SK-N-SH treated with all-trans-retinoic acid at 6 μM for 48 hours (cell line): ENCODE data around the gene SEMA4D.

Source experiments
- ATAC-seq: fragments of 200-7000 bp; cut with Tn5 transposase; 3 replicates; pipeline ENCODE4 v1.9.1; 2020; ENCODE audit warnings: mild to moderate bottlenecking, moderate library complexity
- BACH2 ChIP-seq: fragments of 250-450 bp; sonication (Bioruptor Pico); IDR thresholded peaks from 2 replicates; pipeline ENCODE4 v1.9.0; 2021; ENCODE audit warnings: mild to moderate bottlenecking, borderline replicate concordance
- CSDC2 ChIP-seq: fragments of 250-450 bp; sonication (Bioruptor Pico); IDR thresholded peaks from 2 replicates; pipeline ENCODE4 v1.5.0; 2020; ENCODE audit warnings: mild to moderate bottlenecking, moderate library complexity
- ESRRG ChIP-seq: fragments of 250-450 bp; sonication (Bioruptor Pico); IDR thresholded peaks from 2 replicates; pipeline ENCODE4 v1.6.1; 2021; ENCODE audit warnings: mild to moderate bottlenecking
- GLIS3 ChIP-seq: fragments of 250-450 bp; sonication (Bioruptor Pico); IDR thresholded peaks from 2 replicates; pipeline ENCODE4 v1.5.0; 2020; ENCODE audit warnings: mild to moderate bottlenecking, moderate library complexity
- ISL1 ChIP-seq: fragments of 250-450 bp; sonication (Bioruptor Pico); IDR thresholded peaks from 2 replicates; pipeline ENCODE4 v2.1.2; 2022; ENCODE audit warnings: mild to moderate bottlenecking, moderate library complexity
- OSR1 ChIP-seq: fragments of 250-450 bp; sonication (Bioruptor Pico); IDR thresholded peaks from 2 replicates; pipeline ENCODE4 v1.8.0; 2022; ENCODE audit warnings: moderate library complexity, mild to moderate bottlenecking, inconsistent platforms
- PPARA ChIP-seq: fragments of 250-450 bp; sonication (Bioruptor Pico); IDR thresholded peaks from 2 replicates; pipeline ENCODE4 v1.5.0; 2020; ENCODE audit warnings: mild to moderate bottlenecking, borderline replicate concordance
- RARB ChIP-seq: fragments of 250-450 bp; sonication (Bioruptor Pico); IDR thresholded peaks from 2 replicates; pipeline ENCODE4 v1.8.0; 2021; ENCODE audit warnings: mild to moderate bottlenecking, moderate library complexity
- SNAI2 ChIP-seq: fragments of 250-450 bp; sonication (Bioruptor Pico); IDR thresholded peaks from 2 replicates; pipeline ENCODE4 v1.5.0; 2020; ENCODE audit warnings: mild to moderate bottlenecking, moderate library complexity
- TCF4 ChIP-seq: fragments of 250-450 bp; sonication (Bioruptor Pico); IDR thresholded peaks from 2 replicates; pipeline ENCODE4 v1.8.0; 2021; ENCODE audit warnings: mild to moderate bottlenecking, moderate library complexity, borderline replicate concordance
- TOX ChIP-seq: fragments of 250-450 bp; sonication (Bioruptor Pico); IDR thresholded peaks from 2 replicates; pipeline ENCODE4 v1.8.0; 2021; ENCODE audit warnings: mild to moderate bottlenecking, moderate library complexity, borderline replicate concordance
- ZC3H10 ChIP-seq: fragments of 250-450 bp; sonication (Bioruptor Pico); IDR thresholded peaks from 2 replicates; pipeline ENCODE4 v1.5.1; 2021; ENCODE audit warnings: mild to moderate bottlenecking, moderate library complexity
- ZFP3 ChIP-seq: fragments of 250-450 bp; sonication (Bioruptor Pico); IDR thresholded peaks from 2 replicates; pipeline ENCODE4 v1.5.0; 2020; ENCODE audit warnings: mild to moderate bottlenecking, moderate library complexity
- ZFP30 ChIP-seq: fragments of 450-650 bp; formaldehyde crosslinking; IDR thresholded peaks from 2 replicates; pipeline ENCODE4 v1.5.0; 2022; ENCODE audit warnings: mild to moderate bottlenecking, moderate library complexity
- ZNF565 ChIP-seq: fragments of 450-650 bp; formaldehyde crosslinking; conservative IDR thresholded peaks from 2 replicates; pipeline ENCODE4 v1.5.0; 2020; ENCODE audit warnings: low read depth, mild to moderate bottlenecking, moderate library complexity
- ZNF70 ChIP-seq: fragments of 450-650 bp; formaldehyde crosslinking; IDR thresholded peaks from 2 replicates; pipeline ENCODE4 v1.5.0; 2020; ENCODE audit warnings: mild to moderate bottlenecking, moderate library complexity
- ZNF8 ChIP-seq: fragments of 450-650 bp; formaldehyde crosslinking; IDR thresholded peaks from 2 replicates; pipeline ENCODE4 v1.5.0; 2020; ENCODE audit warnings: mild to moderate bottlenecking, moderate library complexity
- TF ChIP-seq, protein P1 (sequence below): fragments of 250-450 bp; sonication (Bioruptor Pico); IDR thresholded peaks from 2 replicates; pipeline ENCODE4 v1.8.0; 2020; ENCODE audit warnings: mild to moderate bottlenecking, moderate library complexity, borderline replicate concordance
- TF ChIP-seq, protein P2 (sequence below): fragments of 250-450 bp; sonication (Bioruptor Pico); IDR thresholded peaks from 2 replicates; pipeline ENCODE4 v1.5.1; 2021; ENCODE audit warnings: mild to moderate bottlenecking, moderate library complexity
- TF ChIP-seq, protein P3 (sequence below): fragments of 250-450 bp; sonication (Bioruptor Pico); IDR thresholded peaks from 2 replicates; pipeline ENCODE4 v1.8.0; 2021; ENCODE audit warnings: low read depth, mild to moderate bottlenecking, moderate library complexity, borderline replicate concordance
- TF ChIP-seq, protein P4 (sequence below): fragments of 250-450 bp; sonication (Bioruptor Pico); IDR thresholded peaks from 2 replicates; pipeline ENCODE4 v1.5.0; 2020; ENCODE audit warnings: mild to moderate bottlenecking, moderate library complexity
- TF ChIP-seq, protein P5 (sequence below): fragments of 250-450 bp; sonication (Bioruptor Pico); IDR thresholded peaks from 2 replicates; pipeline ENCODE4 v1.5.1; 2020; ENCODE audit warnings: low read depth, mild to moderate bottlenecking, moderate library complexity

Gene SEMA4D

DNA sequence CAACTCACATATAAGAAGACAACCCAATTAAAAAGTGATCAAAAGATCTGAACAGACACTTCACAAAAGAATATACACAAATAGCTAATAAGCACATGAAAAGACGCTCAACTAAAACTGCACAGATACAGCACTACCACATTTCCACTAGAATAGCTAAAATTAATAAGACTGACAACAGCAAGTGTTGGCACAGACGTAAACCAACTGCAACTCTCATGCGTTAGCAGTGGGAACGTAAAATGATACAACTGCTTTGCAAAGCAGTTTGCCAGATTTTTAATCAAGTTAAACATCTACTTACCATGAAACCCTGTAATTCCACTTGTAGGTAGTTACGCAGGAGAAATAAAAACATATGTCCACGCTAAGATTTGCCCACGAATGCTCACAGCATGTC is 9.0 kb downstream of the SEMA4D start:
- TF ChIP-seq BACH2 (CRISPR knock-in tag) (no peak), ZNF565 (no peak), CSDC2 (CRISPR knock-in tag) (no peak), ZNF70 (CRISPR knock-in tag) (no peak), PPARA (CRISPR knock-in tag) (no peak), GLIS3 (no peak), ZFP3 (CRISPR knock-in tag) (no peak), ZC3H10 (CRISPR knock-in tag) (no peak), OSR1 (CRISPR knock-in tag) (no peak), ZFP30 (CRISPR knock-in tag) (no peak), TOX (CRISPR knock-in tag) (no peak)
- TF ChIP-seq, protein P1, sequence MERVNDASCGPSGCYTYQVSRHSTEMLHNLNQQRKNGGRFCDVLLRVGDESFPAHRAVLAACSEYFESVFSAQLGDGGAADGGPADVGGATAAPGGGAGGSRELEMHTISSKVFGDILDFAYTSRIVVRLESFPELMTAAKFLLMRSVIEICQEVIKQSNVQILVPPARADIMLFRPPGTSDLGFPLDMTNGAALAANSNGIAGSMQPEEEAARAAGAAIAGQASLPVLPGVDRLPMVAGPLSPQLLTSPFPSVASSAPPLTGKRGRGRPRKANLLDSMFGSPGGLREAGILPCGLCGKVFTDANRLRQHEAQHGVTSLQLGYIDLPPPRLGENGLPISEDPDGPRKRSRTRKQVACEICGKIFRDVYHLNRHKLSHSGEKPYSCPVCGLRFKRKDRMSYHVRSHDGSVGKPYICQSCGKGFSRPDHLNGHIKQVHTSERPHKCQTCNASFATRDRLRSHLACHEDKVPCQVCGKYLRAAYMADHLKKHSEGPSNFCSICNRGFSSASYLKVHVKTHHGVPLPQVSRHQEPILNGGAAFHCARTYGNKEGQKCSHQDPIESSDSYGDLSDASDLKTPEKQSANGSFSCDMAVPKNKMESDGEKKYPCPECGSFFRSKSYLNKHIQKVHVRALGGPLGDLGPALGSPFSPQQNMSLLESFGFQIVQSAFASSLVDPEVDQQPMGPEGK (CRISPR knock-in tag): no peak
- TF ChIP-seq, protein P2, sequence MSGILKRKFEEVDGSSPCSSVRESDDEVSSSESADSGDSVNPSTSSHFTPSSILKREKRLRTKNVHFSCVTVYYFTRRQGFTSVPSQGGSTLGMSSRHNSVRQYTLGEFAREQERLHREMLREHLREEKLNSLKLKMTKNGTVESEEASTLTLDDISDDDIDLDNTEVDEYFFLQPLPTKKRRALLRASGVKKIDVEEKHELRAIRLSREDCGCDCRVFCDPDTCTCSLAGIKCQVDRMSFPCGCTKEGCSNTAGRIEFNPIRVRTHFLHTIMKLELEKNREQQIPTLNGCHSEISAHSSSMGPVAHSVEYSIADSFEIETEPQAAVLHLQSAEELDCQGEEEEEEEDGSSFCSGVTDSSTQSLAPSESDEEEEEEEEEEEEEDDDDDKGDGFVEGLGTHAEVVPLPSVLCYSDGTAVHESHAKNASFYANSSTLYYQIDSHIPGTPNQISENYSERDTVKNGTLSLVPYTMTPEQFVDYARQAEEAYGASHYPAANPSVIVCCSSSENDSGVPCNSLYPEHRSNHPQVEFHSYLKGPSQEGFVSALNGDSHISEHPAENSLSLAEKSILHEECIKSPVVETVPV (CRISPR knock-in tag): no peak
- TF ChIP-seq, protein P3, sequence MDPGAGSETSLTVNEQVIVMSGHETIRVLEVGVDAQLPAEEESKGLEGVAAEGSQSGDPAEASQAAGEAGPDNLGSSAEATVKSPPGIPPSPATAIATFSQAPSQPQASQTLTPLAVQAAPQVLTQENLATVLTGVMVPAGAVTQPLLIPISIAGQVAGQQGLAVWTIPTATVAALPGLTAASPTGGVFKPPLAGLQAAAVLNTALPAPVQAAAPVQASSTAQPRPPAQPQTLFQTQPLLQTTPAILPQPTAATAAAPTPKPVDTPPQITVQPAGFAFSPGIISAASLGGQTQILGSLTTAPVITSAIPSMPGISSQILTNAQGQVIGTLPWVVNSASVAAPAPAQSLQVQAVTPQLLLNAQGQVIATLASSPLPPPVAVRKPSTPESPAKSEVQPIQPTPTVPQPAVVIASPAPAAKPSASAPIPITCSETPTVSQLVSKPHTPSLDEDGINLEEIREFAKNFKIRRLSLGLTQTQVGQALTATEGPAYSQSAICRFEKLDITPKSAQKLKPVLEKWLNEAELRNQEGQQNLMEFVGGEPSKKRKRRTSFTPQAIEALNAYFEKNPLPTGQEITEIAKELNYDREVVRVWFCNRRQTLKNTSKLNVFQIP (CRISPR knock-in tag): no peak
- TF ChIP-seq, protein P4, sequence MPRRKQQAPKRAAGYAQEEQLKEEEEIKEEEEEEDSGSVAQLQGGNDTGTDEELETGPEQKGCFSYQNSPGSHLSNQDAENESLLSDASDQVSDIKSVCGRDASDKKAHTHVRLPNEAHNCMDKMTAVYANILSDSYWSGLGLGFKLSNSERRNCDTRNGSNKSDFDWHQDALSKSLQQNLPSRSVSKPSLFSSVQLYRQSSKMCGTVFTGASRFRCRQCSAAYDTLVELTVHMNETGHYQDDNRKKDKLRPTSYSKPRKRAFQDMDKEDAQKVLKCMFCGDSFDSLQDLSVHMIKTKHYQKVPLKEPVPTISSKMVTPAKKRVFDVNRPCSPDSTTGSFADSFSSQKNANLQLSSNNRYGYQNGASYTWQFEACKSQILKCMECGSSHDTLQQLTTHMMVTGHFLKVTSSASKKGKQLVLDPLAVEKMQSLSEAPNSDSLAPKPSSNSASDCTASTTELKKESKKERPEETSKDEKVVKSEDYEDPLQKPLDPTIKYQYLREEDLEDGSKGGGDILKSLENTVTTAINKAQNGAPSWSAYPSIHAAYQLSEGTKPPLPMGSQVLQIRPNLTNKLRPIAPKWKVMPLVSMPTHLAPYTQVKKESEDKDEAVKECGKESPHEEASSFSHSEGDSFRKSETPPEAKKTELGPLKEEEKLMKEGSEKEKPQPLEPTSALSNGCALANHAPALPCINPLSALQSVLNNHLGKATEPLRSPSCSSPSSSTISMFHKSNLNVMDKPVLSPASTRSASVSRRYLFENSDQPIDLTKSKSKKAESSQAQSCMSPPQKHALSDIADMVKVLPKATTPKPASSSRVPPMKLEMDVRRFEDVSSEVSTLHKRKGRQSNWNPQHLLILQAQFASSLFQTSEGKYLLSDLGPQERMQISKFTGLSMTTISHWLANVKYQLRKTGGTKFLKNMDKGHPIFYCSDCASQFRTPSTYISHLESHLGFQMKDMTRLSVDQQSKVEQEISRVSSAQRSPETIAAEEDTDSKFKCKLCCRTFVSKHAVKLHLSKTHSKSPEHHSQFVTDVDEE (CRISPR knock-in tag): no peak
- no peak for ATAC-seq

DNA sequence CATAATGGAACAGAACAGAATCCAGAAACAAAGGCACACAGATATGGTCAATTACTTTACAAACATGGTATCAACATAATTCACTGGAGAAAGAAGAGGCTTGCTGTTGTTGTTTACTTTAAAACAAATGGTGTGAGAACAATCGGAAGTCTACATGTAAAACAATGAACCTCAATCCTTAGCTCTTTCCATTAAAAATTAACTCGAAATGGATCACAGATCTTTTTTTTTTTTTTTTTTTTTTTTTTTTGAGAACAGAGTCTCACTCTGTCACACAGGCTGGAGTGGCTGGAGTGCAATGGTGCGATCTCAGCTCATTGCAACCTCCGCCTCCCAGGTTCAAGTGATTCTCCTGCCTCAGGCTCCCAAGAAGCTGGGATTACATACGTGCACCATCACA is 9.8 kb downstream of the SEMA4D start:
- TF ChIP-seq TCF4 (no peak), SNAI2 (CRISPR knock-in tag) (no peak), ZFP30 (CRISPR knock-in tag) (no peak), ESRRG (CRISPR knock-in tag) (no peak), ZNF8 (no peak), CSDC2 (CRISPR knock-in tag) (no peak), GLIS3 (no peak), ISL1 (no peak), TOX (CRISPR knock-in tag) (no peak), ZNF70 (CRISPR knock-in tag) (no peak), ZFP3 (CRISPR knock-in tag) (no peak), BACH2 (CRISPR knock-in tag) (no peak), ZNF565 (no peak), RARB (CRISPR knock-in tag) (no peak), OSR1 (CRISPR knock-in tag) (no peak), ZC3H10 (CRISPR knock-in tag) (no peak), PPARA (CRISPR knock-in tag) (no peak)
- TF ChIP-seq, protein P4 (CRISPR knock-in tag): no peak
- TF ChIP-seq, protein P1 (CRISPR knock-in tag): no peak
- TF ChIP-seq, protein P5, sequence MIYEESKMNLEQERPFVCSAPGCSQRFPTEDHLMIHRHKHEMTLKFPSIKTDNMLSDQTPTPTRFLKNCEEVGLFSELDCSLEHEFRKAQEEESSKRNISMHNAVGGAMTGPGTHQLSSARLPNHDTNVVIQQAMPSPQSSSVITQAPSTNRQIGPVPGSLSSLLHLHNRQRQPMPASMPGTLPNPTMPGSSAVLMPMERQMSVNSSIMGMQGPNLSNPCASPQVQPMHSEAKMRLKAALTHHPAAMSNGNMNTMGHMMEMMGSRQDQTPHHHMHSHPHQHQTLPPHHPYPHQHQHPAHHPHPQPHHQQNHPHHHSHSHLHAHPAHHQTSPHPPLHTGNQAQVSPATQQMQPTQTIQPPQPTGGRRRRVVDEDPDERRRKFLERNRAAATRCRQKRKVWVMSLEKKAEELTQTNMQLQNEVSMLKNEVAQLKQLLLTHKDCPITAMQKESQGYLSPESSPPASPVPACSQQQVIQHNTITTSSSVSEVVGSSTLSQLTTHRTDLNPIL (CRISPR knock-in tag): no peak
- ATAC-seq: no peak
